ENCODE data around the gene ZBTB4. TPM values are rescaled to one million over a fixed set of nuclear protein-coding genes. Genes with fewer than 3 reads are reported as not detected.

The ZBTB4 gene
- polyA plus RNA-seq, 4 donors: 38.6 to 50.6 (median 44.2) TPM

DNA sequence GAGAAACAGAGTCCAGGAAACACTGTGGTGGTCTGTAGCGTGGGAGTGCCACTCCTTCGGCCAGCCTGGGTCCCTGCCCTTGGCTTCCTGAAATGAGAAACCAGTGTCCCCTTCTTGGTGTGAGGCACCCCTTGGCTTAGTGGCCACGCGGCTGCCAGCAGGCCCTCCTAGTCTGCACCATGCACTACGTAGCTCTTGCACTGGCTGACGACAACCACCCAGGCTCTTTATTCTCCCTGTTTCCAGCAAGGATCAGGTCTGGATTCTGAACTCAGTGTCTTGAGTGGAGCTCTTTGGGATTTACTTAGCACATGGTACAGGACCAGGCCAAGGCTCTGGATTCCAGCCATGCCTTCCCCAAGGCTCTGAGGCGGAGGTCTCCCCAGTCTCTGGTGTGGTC, 51.9 kb downstream of the ZBTB4 start:
- DNase-seq (ENCODE audit: low read depth in 4 of 4, low spot score in 2 of 4): no peak

DNA sequence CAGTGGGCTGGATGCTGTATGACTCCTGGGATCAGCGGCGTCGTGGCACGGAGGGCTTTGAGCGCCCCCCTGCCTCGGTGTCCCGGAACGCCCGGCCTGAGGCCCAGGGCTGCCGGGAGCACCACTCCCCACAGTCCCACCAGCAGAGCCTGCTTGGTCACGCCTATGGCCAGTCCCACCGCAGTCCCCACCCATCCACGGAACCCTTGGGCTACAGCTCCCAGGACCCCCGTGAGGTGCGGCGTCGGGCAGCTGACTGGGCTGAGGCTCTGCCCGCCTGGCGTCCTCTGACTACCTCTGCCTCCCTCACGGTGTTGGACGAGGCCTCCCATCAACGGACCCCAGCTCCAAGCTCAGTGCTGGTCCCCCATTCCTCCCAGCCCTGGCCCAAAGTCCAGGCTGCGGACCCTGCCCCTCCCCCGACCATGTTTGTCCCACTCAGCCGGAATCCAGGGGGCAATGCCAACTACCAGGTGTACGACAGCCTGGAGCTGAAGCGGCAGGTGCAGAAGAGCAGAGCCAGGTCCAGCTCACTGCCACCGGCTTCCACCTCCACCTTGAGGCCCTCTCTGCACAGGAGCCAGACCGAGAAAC, 52.4 kb downstream of the ZBTB4 start:
- no peak for DNase-seq (ENCODE audit: low read depth in 4 of 4, low spot score in 2 of 4)

DNA sequence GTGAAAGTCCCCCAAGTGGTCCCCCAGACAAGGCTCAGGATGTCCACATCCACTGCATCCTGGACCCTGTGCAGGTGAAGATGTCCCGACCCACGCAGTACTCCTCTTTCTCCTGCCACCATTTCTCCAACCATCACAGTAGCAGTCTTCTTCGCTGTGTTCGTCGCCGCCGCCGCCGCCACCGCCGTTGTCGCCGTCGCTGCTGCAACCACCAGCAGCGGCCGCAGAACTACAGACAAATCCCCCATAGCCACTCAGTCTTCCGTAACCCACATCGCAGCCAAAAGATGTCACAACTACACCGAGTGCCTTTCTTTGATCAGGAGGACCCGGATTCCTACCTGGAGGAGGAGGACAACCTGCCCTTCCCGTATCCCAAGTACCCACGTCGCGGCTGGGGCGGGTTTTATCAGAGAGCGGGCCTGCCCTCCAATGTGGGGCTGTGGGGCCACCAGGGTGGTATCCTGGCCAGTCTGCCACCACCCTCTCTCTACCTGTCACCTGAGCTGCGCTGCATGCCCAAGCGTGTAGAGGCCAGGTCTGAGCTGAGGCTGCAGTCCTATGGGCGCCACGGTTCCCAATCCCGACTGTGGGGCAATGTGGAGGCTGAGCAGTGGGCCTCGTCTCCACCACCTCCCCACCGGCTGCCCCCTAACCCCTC, 53.1 kb downstream of the ZBTB4 start:
- no peak for DNase-seq (ENCODE audit: low read depth in 4 of 4, low spot score in 2 of 4)

- no peak for DNase-seq (ENCODE audit: low read depth in 4 of 4, low spot score in 2 of 4)
These were observed 53.7 kb downstream of the ZBTB4 start for GRCh38 chr17:7425756-7426155.

DNA sequence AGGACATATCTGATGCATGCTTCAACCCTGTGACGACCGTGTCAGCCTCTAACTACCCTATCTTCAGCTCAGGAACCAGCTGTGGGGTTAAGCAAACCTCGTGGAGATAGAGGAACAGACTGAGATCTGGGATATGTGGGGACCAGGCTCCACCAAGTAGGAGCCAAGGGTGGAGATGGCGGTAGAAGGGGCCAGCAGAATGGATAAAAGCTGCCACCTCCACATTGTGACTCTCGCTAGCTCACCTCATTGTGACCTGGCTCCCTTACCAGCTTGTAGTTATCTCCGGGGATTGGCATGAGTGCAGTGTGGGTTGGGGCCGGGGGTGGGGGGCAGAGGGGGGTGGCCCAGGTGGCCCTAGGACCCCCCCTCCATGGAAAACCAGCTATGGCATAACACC, 54.1 kb downstream of the ZBTB4 start, which contains the start of gene SPEM2:
TSS of gene SPEM2 (plus strand) at position 301 of the 400 bp plus-strand sequence. CDS start at position 374, 73 bp downstream.
- DNase-seq (ENCODE audit: low read depth in 4 of 4, low spot score in 2 of 4): no peak

DNA sequence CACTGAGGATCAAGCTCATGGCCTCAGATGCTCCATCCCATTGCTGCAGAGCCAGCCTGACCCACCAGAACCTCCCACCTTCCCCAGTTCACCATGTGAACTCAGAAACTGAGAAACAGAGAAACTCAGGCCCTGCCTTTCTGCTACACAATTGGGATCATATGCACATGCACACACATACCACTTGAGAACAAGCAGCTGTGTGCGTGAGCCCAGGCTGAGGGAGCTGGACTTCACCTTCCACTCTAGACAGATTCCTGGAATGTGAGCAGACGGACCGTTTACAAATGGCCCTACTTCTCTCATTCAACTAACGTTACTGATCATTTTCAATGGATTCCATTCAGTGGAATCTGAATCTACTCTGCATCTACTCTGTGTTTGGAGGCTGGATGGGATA, 55.8 kb downstream of the ZBTB4 start:
- no peak for DNase-seq (ENCODE audit: low read depth in 4 of 4, low spot score in 2 of 4)

DNA sequence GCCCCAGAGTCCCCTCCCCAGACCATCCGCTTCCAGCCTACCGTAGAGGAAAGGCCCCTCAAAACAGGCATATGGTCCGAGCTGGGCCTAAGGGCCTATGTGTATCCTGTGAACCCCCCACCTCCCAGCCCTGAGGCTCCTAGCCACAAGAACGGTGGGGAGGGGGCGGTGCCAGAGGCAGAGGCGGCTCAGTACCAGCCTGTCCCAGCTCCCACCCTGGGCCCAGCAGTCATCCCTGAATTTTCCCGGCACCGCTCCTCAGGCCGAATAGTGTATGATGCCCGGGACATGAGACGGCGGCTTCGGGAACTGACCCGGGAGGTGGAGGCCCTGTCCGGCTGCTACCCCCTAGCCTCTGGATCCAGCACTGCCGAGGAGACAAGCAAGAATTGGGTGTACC, 58.2 kb downstream of the ZBTB4 start:
- DNase-seq (ENCODE audit: low read depth in 4 of 4, low spot score in 2 of 4): no peak

GRCh38 chr17:7419819-7420610, 59.4 kb downstream of the ZBTB4 start, which contains the start of gene SPEM1:
SPEM1 (plus strand) TSS chr17:7420324; CDS start chr17:7420385, 61 bp downstream.
- peak in 2 of 4 donors; percentile 11 to 29 for DNase-seq (ENCODE audit: low read depth in 4 of 4, low spot score in 2 of 4)

DNA sequence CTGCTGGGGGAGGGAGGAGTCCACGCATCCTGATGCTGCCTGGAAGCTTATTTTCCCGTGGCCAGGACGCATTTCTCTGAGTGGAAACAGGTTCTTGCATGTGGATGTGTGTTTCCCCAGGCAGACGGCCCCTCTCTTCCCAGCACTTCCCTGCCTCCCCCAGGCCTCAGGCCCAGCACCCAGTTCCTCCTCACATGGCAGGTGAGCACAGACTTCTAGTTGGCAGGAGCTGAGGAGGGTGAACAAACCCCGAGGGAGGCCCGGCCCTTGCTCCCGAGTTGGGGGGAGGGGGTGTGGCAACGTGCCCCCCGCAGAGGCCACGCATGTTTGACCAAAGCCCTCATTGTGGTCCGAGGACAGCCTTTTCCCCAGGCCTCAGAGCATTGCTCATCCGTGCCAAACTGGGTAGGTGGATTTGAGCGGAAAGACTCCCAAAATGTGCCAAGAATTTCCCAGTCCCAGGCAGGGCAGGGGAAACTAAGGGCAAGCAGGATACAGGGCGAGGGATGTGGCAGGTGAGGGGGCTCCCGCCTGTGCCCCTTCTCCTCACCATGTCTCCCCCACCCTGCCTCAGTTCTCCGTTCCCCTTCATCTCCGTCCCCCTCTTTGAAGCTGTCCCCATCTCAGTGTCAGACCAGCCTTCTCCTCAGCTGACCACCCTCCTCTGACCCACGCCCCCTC, 60.8 kb downstream of the ZBTB4 start:
- DNase-seq (ENCODE audit: low read depth in 4 of 4, low spot score in 2 of 4): no peak

DNA sequence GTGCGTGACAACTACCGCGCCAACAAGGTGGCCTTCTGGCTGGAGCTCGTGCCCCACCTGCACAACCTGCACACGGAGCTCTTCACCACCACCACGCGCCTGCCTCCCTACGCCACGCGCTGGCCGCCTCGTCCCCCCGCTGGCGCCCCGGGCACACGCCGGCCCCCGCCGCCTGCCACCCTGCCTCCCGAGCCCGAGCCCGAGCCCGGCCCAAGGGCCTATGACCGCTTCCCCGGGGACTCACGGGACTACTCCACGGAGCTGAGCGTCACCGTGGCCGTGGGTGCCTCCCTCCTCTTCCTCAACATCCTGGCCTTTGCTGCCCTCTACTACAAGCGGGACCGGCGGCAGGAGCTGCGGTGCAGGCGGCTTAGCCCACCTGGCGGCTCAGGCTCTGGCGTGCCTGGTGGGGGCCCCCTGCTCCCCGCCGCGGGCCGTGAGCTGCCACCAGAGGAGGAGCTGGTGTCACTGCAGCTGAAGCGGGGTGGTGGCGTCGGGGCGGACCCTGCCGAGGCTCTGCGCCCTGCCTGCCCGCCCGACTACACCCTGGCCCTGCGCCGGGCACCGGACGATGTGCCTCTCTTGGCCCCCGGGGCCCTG, 62.3 kb downstream of the ZBTB4 start:
- DNase-seq (ENCODE audit: low read depth in 4 of 4, low spot score in 2 of 4): no peak

DNA sequence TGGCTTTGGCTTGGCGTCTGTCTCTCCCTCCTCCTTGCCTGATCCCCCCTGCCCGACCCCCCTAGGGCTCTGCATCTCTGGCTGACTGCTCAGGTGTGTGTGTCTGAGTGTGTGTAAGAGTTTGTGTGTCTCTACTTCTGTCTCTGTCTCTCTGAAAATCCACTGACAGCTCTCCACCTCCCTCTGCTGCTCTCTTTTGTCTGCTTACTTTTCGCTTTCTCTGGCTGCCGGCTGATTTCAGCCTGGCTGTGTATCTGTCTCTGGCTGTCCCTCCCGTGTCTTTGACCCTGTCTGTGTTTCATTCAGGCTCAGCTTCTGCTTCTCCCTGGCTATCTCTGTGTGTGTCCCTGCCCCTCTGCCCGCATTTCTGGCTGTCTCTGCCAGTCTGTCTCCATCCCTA, 63.1 kb downstream of the ZBTB4 start:
- no peak for DNase-seq (ENCODE audit: low read depth in 4 of 4, low spot score in 2 of 4)

GRCh38 chr17:7415784-7416183, 63.6 kb downstream of the ZBTB4 start:
- no peak for DNase-seq (ENCODE audit: low read depth in 4 of 4, low spot score in 2 of 4)

DNA sequence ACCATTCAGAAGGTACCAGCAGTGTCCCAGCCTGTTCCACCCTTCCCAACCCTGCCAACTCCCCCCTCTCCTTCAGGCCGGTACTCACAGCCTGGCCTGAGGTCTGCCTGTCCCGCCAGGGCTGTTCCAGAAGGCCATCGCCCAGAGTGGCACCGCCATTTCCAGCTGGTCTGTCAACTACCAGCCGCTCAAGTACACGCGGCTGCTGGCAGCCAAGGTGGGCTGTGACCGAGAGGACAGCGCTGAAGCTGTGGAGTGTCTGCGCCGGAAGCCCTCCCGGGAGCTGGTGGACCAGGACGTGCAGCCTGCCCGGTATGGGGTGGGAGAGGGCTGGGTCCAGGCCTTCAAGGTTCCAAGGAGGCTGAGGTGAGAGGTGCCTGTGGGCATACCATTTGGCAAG, 64.6 kb downstream of the ZBTB4 start:
- no peak for DNase-seq (ENCODE audit: low read depth in 4 of 4, low spot score in 2 of 4)

- no peak for DNase-seq (ENCODE audit: low read depth in 4 of 4, low spot score in 2 of 4)
These were observed 66.0 kb downstream of the ZBTB4 start for GRCh38 chr17:7413346-7413985.

GRCh38 chr17:7411427-7411750, 68.0 kb downstream of the ZBTB4 start:
- no peak for DNase-seq (ENCODE audit: low read depth in 4 of 4, low spot score in 2 of 4)

DNA sequence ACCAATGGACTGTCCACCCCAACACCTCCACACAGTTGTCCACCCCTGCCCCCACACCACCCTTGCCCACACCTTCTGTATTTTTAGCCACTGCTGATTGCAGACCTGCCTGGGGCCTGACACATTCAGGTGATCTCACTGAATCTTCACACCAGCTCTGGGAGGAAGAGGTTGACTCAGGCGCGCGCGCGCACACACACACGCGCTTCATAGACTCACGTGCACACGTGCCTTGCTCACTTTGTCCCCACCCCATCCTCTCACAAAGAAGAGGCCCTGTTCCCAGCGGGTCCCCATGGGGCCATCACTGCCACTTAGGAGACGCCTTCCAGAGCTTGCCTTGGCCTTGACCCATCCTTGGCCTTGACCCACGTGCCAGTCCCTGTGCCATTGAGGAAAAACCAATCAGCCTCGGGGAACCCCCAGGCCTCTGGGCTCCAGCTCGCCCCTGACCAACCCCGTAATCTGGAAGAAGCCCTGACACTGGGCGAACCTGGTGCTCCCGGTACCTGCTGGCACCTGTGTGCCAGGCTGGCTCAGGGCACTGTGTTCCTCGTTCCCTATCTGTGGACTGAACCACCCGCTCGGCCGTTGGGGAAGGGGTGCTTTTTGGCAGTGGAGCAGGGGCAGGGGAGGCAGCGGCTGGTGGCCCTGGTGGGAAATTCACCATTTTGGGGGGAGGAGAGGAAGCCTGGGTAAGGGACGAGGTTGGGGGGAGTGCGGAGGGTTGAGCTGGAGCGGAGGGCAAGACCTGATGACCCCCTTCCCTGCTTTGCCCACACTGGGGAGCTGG, 68.6 kb downstream of the ZBTB4 start:
- DNase-seq (ENCODE audit: low read depth in 4 of 4, low spot score in 2 of 4): no peak

- DNase-seq (ENCODE audit: low read depth in 4 of 4, low spot score in 2 of 4): no peak
These were observed 69.7 kb downstream of the ZBTB4 start for GRCh38 chr17:7409716-7410115.

Data from left renal cortex interstitium (tissue), 4 donors.